H1 (cell line): ENCODE data around the gene RFX1. TPM values are rescaled to one million over a fixed set of nuclear protein-coding genes. Genes with fewer than 3 reads are reported as not detected.

Source experiments
- KDM5A ChIP-seq: fragments of 200-600 bp; IDR thresholded peaks from 2 replicates; pipeline ENCODE4 v1.7.1; 2012; ENCODE audit warnings: mild to moderate bottlenecking, low read length, inconsistent platforms, mixed read lengths
- RBBP5 ChIP-seq: IDR thresholded peaks from 2 replicates; pipeline ENCODE4 v1.7.1; 2012; ENCODE audit warnings: low read depth, mild to moderate bottlenecking, inconsistent platforms, low read length, moderate library complexity, borderline replicate concordance
- RNF2 ChIP-seq: fragments of 200-900, 300-1000 bp; sonication (generic); IDR thresholded peaks from 2 replicates; pipeline ENCODE4 v1.7.1; 2016; ENCODE audit warnings: borderline replicate concordance, low read depth, mild to moderate bottlenecking, antibody characterized with exemption, low read length; ENCODE audit not compliant: poor library complexity, severe bottlenecking; ENCODE audit errors: missing control alignments
- SIN3A ChIP-seq, 2 experiments: IDR thresholded peaks in 1 of 2; conservative IDR thresholded peaks in 1 of 2; 2 replicates each; pipeline ENCODE4 v1.6.1; 2011 to 2012; ENCODE audit warnings: low read length in 2 of 2, improper control_type of control experiment in 1 of 2, low read depth in 1 of 2, mild to moderate bottlenecking in 1 of 2
- TAF7 ChIP-seq: optimal IDR thresholded peaks from 2 replicates; pipeline ENCODE3; 2011; ENCODE audit warnings: low read depth, mild to moderate bottlenecking, inconsistent platforms, low read length, moderate library complexity, borderline replicate concordance
- TBP ChIP-seq: IDR thresholded peaks from 2 replicates; pipeline ENCODE4 v1.6.1; 2011; ENCODE audit warnings: low read depth, low read length, improper control_type of control experiment
- TEAD4 ChIP-seq: IDR thresholded peaks from 2 replicates; pipeline ENCODE4 v1.6.1; 2012; ENCODE audit warnings: low read depth, low read length, inconsistent platforms, mixed read lengths
- polyA plus RNA-seq, 7 experiments: library from polyadenylated mRNA; depleted of rRNA in 3 of 7; stranded (reverse) in 5 of 7; unstranded in 2 of 7; fragments of >200 nt in 5 of 7; fragments of 200-250 nt in 2 of 7; gene quantifications; 1 replicate in 5 of 7; 2 replicates in 1 of 7; 4 replicates in 1 of 7; pipeline versions ENCODE4 v1.2.1 to v1.2.3, GENCODE V29; 2011 to 2013; ENCODE audit warnings: missing spikeins in 2 of 7, mixed read lengths in 2 of 7
- total RNA-seq: library from RNA; stranded (reverse); fragmentation: NEBNext Ultra II Directional; extraction: Animal tissue kit (Norgen Biotek cat#: 25700); gene quantifications from 2 replicates; pipeline ENCODE4 v1.2.1, GENCODE V29; 2021
- TF ChIP-seq, protein P1 (sequence below), 3 experiments: IDR thresholded peaks; 1 replicate in 2 of 3; 2 replicates in 1 of 3; pipeline versions ENCODE4 v1.5.1 to v1.6.1; 2011; ENCODE audit warnings: low read length in 3 of 3, mild to moderate bottlenecking in 3 of 3, inconsistent platforms in 2 of 3, low read depth in 1 of 3, moderate library complexity in 1 of 3; ENCODE audit not compliant: insufficient read depth in 1 of 3; ENCODE audit errors: control extremely low read depth in 1 of 3

Gene RFX1
- total and polyA plus RNA-seq, 2 of the 8 experiments (the other 6 are each of a cell fraction or from before 2014, with no cell fraction given) = 4.9 to 17.0 TPM

DNA sequence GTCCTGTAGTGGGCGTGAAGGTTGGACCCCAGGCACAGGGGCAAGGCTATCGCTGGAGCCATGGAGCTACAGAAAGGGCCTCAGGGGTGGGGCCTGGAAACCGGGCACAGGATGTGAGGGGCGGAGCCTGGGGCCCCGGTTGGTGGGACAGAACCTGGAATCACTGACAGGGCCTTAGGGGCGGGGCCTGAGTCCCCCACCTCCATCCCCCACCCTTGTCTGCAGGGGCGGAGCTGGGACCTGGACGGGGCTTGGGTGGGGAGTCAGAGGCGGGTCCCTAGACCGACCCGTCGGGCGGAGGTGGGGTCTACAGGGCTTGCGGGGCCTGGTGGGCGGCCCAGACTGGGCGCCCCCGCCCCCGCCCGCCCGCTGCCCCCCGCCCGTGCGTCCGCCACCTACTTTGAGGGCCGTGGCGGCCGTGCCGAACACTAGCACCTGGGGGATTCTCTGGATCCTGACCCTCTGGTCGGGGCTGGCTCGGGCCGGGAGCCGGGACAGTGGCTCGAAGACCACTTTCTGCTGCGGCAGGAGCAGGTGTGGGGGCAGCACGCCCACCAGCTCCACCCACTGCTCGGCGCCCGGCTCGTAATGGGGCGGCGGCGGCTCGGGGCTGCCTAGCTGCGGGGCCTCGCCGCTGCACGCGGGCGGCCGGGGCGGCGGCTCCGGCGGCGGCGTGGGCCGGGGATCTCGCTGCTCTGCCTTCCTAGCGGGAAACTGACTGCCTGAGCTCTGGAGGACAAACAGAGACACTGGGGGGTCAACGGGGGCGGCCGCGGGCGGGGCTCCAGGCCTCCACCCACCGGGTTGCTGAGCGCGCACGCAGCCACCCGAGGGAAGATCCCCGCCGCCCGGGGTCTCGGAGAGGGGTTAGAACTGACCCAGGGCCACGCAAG is 27.5 kb downstream of the RFX1 start (continued):
- no peak for TF ChIP-seq RNF2
- TF ChIP-seq, protein P1, sequence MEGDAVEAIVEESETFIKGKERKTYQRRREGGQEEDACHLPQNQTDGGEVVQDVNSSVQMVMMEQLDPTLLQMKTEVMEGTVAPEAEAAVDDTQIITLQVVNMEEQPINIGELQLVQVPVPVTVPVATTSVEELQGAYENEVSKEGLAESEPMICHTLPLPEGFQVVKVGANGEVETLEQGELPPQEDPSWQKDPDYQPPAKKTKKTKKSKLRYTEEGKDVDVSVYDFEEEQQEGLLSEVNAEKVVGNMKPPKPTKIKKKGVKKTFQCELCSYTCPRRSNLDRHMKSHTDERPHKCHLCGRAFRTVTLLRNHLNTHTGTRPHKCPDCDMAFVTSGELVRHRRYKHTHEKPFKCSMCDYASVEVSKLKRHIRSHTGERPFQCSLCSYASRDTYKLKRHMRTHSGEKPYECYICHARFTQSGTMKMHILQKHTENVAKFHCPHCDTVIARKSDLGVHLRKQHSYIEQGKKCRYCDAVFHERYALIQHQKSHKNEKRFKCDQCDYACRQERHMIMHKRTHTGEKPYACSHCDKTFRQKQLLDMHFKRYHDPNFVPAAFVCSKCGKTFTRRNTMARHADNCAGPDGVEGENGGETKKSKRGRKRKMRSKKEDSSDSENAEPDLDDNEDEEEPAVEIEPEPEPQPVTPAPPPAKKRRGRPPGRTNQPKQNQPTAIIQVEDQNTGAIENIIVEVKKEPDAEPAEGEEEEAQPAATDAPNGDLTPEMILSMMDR (IDR thresholded peaks at IDR 0.05; ENCODE audit: control extremely low read depth in 1 of 3, insufficient read depth in 1 of 3, low read depth in 1 of 3, low read length in 3 of 3) = 0 out of 4 replicates have a peak, but pooled peaks of 1 of the 3 experiments have one; percentile 3
- TF ChIP-seq RBBP5 = peak; percentile 67; the same call in 1 of the 2 replicates
- no peak for TF ChIP-seq KDM5A
- TF ChIP-seq TEAD4 = no peak
- no peak for TF ChIP-seq TAF7
- TF ChIP-seq SIN3A (conservative IDR thresholded peaks at IDR 0.05 in 1 of 2, IDR thresholded peaks at IDR 0.05 in 1 of 2; ENCODE audit: low read depth in 1 of 2, low read length in 2 of 2) = no peak; a peak in 1 of 4 replicates
- peak; percentile 23; the same call in 1 of the 2 replicates for TF ChIP-seq TBP
